Memory B cell (primary cell): ENCODE results near the gene ATP9B.

Experiments used
- ATAC-seq: fragments of 150-1000 bp; cut with Tn5 transposase; 2 replicates; pipeline ENCODE4 v1.10.0; 2021; ENCODE audit warnings: low read depth, mild to moderate bottlenecking, moderate library complexity
- DNase-seq, 2 donors: peaks; one replicate each; pipeline ENCODE4 v3.0.0; 2022; ENCODE audit warnings: low spot score in 2 of 2
- H3K27ac Mint-ChIP-seq: one replicate; pipeline ENCODE4 v1.8.0; 2022; ENCODE audit warnings: mild to moderate bottlenecking, moderate library complexity, mixed read lengths
- H3K27me3 Mint-ChIP-seq: one replicate; pipeline ENCODE4 v1.8.0; 2022; ENCODE audit warnings: mixed read lengths
- H3K36me3 Mint-ChIP-seq: one replicate; pipeline ENCODE4 v1.8.0; 2022; ENCODE audit warnings: mild to moderate bottlenecking, mixed read lengths
- H3K4me1 Mint-ChIP-seq: one replicate; pipeline ENCODE4 v1.8.0; 2022; ENCODE audit warnings: mixed read lengths
- H3K4me3 Mint-ChIP-seq: one replicate; pipeline ENCODE4 v1.8.0; 2022; ENCODE audit warnings: mild to moderate bottlenecking, moderate library complexity, mixed read lengths
- H3K9me3 Mint-ChIP-seq: one replicate; pipeline ENCODE4 v1.8.0; 2022; ENCODE audit warnings: mixed read lengths

Gene ATP9B

GRCh38 chr18:79387615-79388014 is 318.4 kb downstream of the ATP9B start:
- DNase-seq (no peak), ATAC-seq (no peak)
- Mint-ChIP-seq H3K4me3 (no peak overlapping the region), H3K27me3 (peaks cover 1% of the 10 kb centered on the region), H3K27ac (no peak overlapping the region), H3K4me1 (peaks cover 21% of the 10 kb centered on the region), H3K9me3 (no peaks in the 10 kb centered on the region), H3K36me3 (peaks cover 2% of the 10 kb centered on the region)

DNA sequence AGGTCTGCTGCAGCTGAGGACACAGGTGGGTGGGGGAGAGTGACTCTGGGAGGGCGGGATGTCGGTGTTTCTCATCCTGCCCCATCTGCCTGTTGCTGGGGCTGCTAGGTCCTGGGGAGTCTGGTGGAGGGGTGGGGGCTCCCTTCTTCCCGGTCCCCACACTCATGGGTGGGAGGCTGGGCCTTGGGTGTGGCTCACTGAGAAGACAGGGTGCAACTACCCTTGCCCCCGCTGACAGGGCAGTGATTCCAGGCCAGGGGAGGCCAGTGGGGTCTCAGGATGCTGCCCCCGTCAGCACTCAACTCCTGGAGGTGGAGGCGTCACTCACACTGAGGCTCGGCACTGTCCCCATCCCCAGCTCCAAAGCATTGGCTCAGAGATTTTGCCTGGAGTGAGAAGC is 318.8 kb downstream of the ATP9B start:
- ATAC-seq, result no peak
- H3K9me3 Mint-ChIP-seq, result no peaks in the 10 kb centered on the region
- H3K27ac Mint-ChIP-seq, result no peak overlapping the region
- no peak overlapping the region for H3K4me3 Mint-ChIP-seq
- no peak for DNase-seq
- H3K36me3 Mint-ChIP-seq, result peaks cover 2% of the 10 kb centered on the region
- peaks cover 24% of the 10 kb centered on the region for H3K4me1 Mint-ChIP-seq
- peaks cover 1% of the 10 kb centered on the region for H3K27me3 Mint-ChIP-seq

- DNase-seq (no peak), ATAC-seq (no peak)
- Mint-ChIP-seq H3K36me3 (peaks cover 2% of the 10 kb centered on the region), H3K27me3 (peaks cover 1% of the 10 kb centered on the region), H3K27ac (no peak overlapping the region), H3K9me3 (no peaks in the 10 kb centered on the region), H3K4me1 (peaks cover 27% of the 10 kb centered on the region), H3K4me3 (no peak overlapping the region)
Observed at GRCh38 chr18:79389689-79390088, 320.5 kb downstream of the ATP9B start.

DNA sequence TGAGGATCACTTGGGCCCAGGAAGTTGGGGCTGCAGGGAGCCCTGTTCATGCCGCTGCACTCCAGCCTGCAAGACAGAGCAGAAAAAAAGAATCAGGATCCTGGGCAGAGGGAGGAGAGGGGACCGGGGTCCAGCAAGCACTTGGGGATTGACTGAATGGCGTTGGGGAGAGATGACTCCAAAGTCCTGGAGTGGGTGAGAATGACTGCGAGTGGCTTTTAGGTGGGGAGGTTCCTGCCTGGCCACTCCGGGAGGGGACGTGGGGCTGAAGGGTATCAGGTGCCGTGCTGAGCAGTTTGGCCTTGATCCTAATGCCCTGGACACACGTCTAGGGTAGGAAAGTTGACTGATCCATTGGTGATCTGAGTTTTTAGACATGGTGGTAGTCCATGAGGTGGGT is 323.0 kb downstream of the ATP9B start:
- Mint-ChIP-seq H3K36me3 (peaks cover 2% of the 10 kb centered on the region), H3K27ac (peak overlapping the region; percentile 97), H3K4me3 (peak overlapping the region; percentile 15), H3K4me1 (peaks cover 25% of the 10 kb centered on the region), H3K27me3 (peaks cover 1% of the 10 kb centered on the region), H3K9me3 (no peaks in the 10 kb centered on the region)
- DNase-seq, result no peak
- no peak for ATAC-seq

DNA sequence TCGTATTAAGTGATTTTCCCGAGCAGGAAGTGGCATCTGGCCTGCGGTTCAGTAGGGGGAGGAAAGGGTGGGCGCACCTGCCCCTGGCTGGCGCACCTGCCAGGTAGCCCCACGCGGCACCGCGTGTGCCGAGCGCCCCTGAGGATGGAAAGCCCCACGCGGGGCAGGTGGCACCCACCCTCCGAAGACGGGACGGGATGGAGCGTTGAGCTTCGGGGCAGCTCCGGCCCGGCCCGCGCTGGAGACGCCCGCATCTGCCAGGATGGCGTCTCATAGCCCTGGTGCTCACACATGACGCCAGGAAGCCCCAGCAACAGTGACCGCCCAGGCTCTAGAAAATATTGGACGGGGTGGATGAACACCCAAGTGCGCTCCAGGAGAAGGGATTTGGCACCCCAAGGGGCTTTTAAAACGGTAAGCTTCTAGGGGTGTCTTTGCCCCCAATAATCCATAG is 324.0 kb downstream of the ATP9B start:
- H3K4me3 Mint-ChIP-seq, result peak overlapping the region; percentile 95
- H3K36me3 Mint-ChIP-seq, result no peaks in the 10 kb centered on the region
- H3K27ac Mint-ChIP-seq, result peak overlapping the region; percentile 97
- no peaks in the 10 kb centered on the region for H3K9me3 Mint-ChIP-seq
- H3K4me1 Mint-ChIP-seq, result peaks cover 22% of the 10 kb centered on the region
- H3K27me3 Mint-ChIP-seq, result peaks cover 1% of the 10 kb centered on the region
- DNase-seq, result peak in 1 of 2 donors; percentile 38
- peak; percentile 45 for ATAC-seq

DNA sequence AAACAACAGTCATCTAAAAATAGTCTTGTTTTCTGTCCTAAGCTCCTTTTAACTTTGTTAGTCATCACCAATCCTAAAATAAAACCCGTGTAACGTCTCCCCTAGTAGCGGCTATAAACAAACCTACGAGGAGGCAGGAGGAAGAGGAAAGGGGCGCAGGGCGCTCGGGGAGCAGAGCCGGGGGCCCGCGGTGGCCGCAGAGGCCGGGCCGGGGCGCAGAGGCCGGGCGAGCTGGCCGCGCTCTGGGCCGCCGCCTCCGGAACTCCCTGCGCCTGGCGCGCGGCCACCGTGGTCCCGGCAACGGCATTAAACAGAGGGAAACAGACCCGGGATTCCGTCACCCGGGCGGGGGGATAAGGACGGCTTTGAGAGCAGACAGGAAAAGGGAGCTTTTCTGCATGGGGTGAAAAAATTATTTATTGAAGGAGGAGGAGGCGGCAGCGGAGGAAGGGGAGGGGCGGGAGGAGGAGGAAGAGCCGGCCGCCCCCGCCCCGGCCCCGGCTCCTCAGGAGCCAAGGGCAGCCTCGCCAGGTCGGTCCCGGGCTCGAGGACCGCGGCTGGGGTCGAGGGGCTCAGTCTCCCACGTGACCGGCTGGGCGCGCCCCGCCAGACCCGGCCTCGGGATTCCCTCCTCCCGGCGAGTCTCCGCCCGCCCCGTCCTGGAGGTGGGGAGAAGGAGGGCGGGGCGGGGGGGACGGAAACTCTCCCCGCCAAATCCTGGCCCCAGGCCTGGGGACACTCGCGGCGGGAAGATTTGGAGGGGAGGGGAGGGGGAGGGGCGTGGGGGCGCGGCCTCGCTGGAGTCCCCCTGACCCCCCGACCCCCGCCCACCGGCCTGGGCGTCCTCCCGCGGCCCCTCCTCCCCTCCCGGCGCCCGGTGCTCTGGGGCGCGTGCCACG is 324.7 kb downstream of the ATP9B start:
- ATAC-seq (peak; percentile 8), DNase-seq (no peak)
- no peaks in the 10 kb centered on the region for H3K9me3 Mint-ChIP-seq
- peak overlapping the region; percentile 95 for H3K4me3 Mint-ChIP-seq
- peak overlapping the region; percentile 97 for H3K27ac Mint-ChIP-seq
- H3K27me3 Mint-ChIP-seq, result no peaks in the 10 kb centered on the region
- H3K4me1 Mint-ChIP-seq, result peaks cover 22% of the 10 kb centered on the region
- peaks cover under 1% of the 10 kb centered on the region for H3K36me3 Mint-ChIP-seq

GRCh38 chr18:79394534-79395307 is 325.5 kb downstream of the ATP9B start:
- Mint-ChIP-seq H3K27me3 (no peaks in the 10 kb centered on the region), H3K27ac (peak overlapping the region; percentile 77), H3K9me3 (no peaks in the 10 kb centered on the region), H3K4me3 (peak overlapping the region; percentile 85), H3K4me1 (peaks cover 25% of the 10 kb centered on the region), H3K36me3 (peaks cover 2% of the 10 kb centered on the region)
- ATAC-seq, result peak; percentile 7
- DNase-seq, result peak in 1 of 2 donors; percentile 45

- ATAC-seq (no peak), DNase-seq (no peak)
- Mint-ChIP-seq H3K27ac (peak overlapping the region; percentile 97), H3K9me3 (no peaks in the 10 kb centered on the region), H3K4me3 (peak overlapping the region; percentile 85), H3K36me3 (peaks cover 2% of the 10 kb centered on the region), H3K27me3 (no peaks in the 10 kb centered on the region), H3K4me1 (peaks cover 25% of the 10 kb centered on the region)
Observed at GRCh38 chr18:79395308-79395640, 326.1 kb downstream of the ATP9B start.

DNA sequence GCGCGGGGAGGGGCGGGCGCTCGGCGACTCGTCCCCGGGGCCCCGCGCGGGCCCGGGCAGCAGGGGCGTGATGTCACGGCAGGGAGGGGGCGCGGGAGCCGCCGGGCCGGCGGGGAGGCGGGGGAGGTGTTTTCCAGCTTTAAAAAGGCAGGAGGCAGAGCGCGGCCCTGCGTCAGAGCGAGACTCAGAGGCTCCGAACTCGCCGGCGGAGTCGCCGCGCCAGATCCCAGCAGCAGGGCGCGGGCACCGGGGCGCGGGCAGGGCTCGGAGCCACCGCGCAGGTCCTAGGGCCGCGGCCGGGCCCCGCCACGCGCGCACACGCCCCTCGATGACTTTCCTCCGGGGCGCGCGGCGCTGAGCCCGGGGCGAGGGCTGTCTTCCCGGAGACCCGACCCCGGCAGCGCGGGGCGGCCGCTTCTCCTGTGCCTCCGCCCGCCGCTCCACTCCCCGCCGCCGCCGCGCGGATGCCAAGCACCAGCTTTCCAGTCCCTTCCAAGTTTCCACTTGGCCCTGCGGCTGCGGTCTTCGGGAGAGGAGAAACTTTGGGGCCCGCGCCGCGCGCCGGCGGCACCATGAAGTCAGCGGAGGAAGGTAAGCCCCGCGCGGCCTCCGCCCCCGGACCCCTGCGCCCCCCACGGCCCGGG is 326.7 kb downstream of the ATP9B start, which contains the start of gene NFATC1:
NFATC1 (plus strand) TSS at position 170 of the 644 bp plus-strand sequence; CDS start at position 465, 295 bp downstream.
- H3K4me3 Mint-ChIP-seq, result peak within 1 kb of the TSS; percentile 96
- H3K27me3 Mint-ChIP-seq, result no peaks in the 10 kb centered on the region
- H3K9me3 Mint-ChIP-seq, result no peaks in the 10 kb centered on the region
- DNase-seq, result peak; percentile 73 to 75
- H3K36me3 Mint-ChIP-seq, result peaks cover 3% of the 10 kb centered on the region
- H3K4me1 Mint-ChIP-seq, result peaks cover 26% of the 10 kb centered on the region
- H3K27ac Mint-ChIP-seq, result peak within 1 kb of the TSS; percentile 97
- ATAC-seq, result peak; percentile 45

DNA sequence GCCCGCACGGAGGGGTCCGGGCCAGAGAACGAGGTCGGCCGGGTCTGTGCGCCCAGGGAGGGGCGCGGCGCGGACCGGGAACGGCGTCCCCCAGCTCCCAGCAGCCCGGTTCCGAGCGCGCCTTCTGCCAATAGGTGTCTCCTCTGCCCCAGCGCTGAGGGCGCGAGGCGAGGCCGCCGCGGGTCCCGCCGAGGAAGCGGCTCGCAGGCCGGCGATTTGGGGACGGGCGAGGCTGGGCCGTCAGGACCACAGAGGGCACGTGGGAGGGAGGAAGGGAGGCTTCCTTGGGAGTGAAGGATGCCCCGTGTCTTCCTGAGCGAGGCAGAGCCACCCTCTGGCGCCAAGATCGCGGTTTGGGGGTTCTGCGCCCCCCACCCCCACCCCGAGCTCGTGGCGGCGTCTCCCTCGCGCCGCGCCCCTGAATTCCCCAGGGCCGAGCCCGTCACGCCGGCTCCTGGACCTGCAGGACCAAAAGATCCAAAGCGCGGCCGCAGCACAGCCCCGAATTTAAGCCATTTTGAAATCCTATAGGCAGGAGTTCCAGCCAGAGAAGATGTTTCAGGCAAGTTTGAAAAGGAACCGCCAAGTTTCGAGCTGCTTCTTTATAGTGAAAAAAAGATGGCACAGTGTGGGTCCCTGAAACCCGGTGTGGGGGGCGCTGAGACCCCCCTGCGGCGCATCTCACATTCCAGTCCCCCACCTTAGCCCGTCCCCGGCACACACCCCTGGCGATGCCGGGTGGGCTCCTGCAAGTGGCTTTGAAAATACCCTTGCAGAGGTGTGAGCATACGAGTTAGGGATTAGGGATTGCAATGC is 327.4 kb downstream of the ATP9B start:
- Mint-ChIP-seq H3K27ac (peak overlapping the region; percentile 97), H3K36me3 (peaks cover 7% of the 10 kb centered on the region), H3K4me1 (peaks cover 32% of the 10 kb centered on the region), H3K27me3 (no peaks in the 10 kb centered on the region), H3K9me3 (no peaks in the 10 kb centered on the region), H3K4me3 (peak overlapping the region; percentile 96)
- peak; percentile 15 for ATAC-seq
- peak in 1 of 2 donors; percentile 60 for DNase-seq

GRCh38 chr18:79397247-79397829 is 328.1 kb downstream of the ATP9B start:
- Mint-ChIP-seq H3K27me3 (no peaks in the 10 kb centered on the region), H3K4me1 (peaks cover 29% of the 10 kb centered on the region), H3K27ac (peak overlapping the region; percentile 97), H3K4me3 (peak overlapping the region; percentile 96), H3K9me3 (no peaks in the 10 kb centered on the region), H3K36me3 (peaks cover 7% of the 10 kb centered on the region)
- DNase-seq (no peak), ATAC-seq (no peak)

DNA sequence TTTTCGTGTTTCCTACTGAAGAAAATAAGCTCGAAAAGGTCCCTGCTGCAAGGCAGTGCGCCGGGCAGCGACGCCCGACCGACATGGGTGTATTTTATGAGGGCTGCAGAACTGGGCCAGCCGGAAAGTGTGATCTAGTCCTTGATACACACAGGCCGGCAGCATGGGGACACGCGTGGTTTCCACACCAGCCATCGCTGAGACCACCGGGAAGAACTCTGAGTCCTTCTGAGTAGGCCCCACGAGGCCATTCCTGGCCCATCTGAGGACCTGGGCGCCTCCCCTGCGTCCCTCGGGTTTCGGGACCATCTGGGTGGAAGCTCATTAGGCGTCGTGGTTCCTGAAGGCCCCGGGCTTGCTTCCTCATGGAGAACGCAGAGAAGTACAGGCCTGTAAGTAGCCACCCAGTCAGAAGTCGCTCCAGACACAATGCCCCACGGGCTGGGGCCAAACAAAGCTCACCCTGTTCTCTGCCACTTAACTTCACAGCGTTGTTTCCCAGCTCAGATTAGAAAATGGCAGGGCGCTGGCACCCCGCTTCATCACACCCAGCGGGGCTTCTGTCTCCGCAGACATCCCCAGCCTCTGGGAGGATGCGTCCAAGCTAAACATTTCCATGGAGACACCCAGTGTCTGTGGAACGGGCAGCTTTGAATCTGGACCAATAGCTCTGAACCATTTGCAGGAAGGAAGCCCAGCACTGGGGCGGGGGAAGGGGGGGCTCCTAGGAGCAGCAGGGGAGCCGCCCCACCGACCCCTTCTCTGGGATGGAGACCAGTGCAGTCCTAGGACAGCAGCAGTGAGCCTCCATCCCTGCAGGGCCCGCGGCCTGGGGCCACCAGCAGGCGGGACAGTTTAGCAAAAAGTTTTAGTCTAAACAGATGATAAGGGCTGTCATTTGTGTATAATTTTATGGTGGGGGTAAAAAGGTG is 328.9 kb downstream of the ATP9B start:
- H3K9me3 Mint-ChIP-seq, result no peaks in the 10 kb centered on the region
- no peaks in the 10 kb centered on the region for H3K27me3 Mint-ChIP-seq
- DNase-seq, result no peak
- H3K4me3 Mint-ChIP-seq, result peak overlapping the region; percentile 96
- H3K36me3 Mint-ChIP-seq, result peaks cover 7% of the 10 kb centered on the region
- no peak for ATAC-seq
- peak overlapping the region; percentile 97 for H3K27ac Mint-ChIP-seq
- H3K4me1 Mint-ChIP-seq, result peaks cover 31% of the 10 kb centered on the region
